ENCODE results near the gene CD101.

The CD101 gene

DNA sequence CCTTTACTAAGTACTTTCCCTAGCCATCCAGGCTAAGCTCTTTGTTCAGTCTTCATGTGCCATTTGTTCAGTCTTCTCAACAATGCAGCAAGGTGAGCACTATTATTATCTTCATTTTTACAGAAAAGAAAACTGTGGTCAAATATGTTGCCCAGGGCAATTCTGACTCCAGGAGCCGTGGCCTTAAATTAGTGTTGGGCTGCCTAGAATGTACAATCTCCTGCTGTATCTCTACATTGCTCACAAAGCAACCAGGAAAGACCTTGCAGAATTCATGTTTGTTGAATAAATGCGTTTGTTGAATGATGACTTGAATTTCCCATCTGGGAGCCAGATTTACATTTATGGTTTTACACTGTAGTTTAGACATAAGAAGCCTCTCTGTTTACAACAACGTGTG is 14.2 kb downstream of the CD101 start:
- no peak for DNase-seq (ENCODE audit: low spot score)

DNA sequence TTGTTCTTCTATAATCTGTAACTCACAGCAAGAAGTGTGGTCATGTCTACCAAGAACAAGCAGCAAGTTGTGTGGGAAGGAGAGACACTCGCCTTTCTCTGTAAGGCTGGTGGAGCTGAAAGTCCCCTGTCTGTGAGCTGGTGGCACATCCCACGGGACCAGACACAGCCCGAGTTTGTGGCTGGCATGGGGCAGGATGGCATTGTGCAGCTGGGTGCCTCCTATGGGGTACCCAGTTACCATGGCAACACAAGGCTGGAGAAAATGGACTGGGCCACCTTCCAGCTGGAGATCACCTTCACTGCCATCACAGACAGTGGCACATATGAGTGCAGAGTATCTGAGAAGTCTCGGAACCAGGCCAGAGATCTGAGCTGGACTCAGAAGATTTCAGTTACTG is 15.5 kb downstream of the CD101 start:
- DNase-seq (ENCODE audit: low spot score), result no peak

DNA sequence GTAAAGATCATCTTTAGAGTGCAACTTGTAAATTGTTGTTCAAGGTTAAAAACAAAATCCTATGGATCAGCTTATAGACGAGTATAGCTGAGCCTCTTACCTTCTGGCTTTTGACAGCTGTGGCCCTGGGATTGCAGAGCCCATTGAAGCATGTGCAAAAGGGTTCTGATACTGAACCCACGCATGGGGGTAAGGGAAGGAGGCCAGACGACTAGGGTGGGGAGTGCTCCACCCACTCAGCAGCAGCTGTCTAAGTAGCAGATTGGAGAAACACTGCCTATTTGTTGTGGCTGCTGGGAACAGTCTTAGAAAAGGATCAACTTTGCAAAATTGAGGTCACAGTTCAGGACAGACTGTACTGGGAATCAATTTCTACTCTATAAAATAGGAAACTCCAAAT is 16.1 kb downstream of the CD101 start:
- DNase-seq (ENCODE audit: low spot score), result no peak

DNA sequence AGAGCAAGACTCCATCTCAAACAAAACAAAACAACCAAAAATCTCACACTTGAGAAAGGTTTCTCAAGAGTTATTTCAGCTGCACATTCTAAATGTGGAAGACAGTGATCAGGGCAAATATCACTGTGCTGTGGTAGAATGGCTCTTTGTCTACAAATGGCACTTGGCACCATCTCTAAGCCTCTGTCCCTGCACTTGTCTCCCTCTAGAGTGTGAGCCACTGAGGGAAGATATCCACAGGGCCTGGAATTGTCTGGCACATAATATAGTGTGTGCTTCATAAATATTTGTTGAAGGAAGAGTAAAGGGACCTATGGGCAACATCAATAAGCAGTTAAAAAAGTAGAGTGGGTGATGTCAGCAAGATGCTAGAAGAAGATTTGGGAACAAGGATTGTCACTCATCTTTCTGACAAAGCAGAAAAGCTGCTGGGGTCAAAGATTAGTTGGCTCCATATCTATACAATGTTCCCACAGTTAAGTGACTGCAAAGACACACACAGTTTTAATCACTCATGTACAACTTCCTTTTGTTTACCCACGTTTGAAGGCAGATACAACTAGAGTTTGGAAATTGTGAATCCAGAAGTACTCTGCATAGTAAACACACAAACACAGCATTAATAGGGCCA is 19.1 kb downstream of the CD101 start:
- DNase-seq (ENCODE audit: low spot score), result no peak

DNA sequence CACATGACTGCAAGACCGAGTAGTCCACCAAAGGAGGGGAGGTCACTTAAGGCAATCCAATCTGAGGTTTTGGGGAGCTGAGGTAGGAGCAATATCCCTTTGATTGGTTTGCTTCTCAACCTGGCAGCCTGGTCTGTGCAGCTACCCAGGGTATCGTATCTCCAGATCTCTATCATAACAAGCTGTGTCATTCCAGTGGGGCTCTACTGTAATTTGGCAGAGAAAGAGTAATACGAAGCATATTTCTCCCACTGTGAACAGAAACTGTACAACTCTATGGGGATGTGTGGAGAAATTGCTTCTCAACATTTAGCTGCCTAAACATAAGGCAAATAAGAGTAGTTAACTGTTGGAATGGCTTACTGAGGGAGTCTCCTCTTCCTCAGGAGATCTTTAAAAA is 20.6 kb downstream of the CD101 start:
- DNase-seq (ENCODE audit: low spot score), result no peak

DNA sequence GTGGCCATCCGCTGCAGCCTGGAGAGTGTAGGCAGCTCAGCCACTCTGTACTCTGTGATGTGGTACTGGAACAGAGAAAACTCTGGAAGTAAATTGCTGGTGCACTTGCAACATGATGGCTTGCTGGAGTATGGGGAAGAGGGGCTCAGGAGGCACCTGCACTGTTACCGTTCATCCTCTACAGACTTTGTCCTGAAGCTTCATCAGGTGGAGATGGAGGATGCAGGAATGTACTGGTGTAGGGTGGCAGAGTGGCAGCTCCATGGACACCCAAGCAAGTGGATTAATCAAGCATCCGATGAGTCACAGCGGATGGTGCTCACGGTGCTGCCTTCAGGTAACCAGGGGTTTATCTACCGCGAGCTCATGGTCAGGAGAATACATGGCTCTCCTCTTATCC is 24.0 kb downstream of the CD101 start:
- DNase-seq (ENCODE audit: low spot score), result no peak

DNA sequence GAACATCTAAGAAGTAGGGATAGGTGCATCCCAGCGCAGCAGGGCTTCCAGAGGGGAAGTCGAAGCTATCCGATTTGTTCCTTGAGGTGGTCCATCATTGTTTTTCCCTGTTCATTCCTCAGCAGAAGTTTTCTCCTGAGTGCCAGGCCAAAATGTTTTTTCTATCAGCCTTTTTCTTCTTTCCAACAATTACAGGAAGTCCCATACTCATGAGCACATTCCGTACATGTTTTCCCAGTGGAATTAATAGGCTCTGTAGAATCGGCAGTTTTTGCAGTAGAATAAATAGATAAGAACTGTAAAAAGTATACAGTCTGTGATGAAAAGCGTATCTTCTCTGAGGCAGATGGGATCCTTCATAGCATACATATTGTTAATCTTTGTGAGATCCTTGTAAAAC is 24.8 kb downstream of the CD101 start:
- no peak for DNase-seq (ENCODE audit: low spot score)

DNA sequence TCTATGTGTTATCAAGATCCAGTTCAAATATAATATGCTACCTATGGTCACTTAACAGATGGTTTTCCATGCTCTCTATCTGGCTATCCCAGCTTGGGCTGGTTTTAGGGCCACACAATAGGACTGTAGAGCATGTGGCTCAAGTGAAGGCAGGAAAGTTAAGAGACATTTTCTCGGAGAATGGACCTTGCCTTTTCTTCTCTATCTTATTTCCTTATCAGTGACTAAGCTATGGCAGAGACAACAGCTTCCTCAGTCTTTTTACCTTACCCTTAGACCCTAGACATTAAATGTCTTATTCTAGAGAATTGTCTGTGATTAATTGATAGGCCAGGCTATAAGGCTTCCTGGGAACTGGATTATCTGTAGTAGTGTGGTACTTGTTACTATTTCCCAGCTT is 28.1 kb downstream of the CD101 start:
- DNase-seq (ENCODE audit: low spot score), result no peak

DNA sequence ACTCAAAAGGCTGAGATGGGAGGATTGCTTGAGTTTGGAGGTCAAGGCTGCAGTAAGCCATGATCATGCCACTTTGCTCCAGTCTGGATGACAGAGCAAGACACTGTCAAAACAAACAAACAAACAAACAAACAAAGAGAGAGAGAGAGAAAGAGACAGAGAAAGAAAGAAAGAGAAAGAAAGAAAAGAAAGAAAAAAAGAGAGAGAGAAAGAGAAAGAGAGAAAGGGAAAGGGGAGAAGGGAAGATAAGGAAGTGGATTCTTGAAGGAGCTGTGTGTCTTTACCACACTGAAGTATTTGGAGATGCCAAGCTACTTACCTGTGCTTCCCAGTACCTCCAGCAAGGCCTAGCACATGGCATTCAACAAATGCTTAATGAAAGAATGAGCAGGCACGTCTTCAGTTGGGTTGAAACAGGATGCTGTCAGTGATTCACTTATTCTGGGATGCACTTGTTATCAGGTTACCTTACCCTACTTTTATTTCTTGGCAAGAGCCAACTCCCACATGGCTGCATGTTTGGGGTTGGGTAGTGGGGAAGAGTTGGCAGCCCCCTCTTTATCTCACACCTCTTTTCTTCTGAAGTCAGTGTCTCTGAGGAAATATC is 28.8 kb downstream of the CD101 start:
- DNase-seq (ENCODE audit: low spot score), result no peak

DNA sequence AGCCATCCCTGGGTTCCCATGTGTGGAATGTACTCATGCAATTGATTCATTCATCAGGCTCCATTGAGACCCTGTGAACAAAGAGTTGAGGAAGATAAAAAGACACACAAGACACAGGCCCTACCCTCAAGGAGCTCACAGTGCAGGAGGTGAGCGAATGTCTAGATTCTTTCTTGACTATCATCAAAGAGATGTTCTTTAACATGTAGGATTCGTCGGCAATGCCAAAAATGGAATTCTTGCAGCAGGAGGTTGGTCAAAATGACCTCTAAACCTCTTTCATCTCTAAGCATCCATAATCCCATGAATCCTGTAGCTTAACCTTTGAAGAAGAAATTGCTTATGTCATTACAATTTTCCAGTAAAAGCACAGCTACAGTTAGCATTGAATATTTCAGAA is 30.7 kb downstream of the CD101 start:
- DNase-seq (ENCODE audit: low spot score), result no peak

DNA sequence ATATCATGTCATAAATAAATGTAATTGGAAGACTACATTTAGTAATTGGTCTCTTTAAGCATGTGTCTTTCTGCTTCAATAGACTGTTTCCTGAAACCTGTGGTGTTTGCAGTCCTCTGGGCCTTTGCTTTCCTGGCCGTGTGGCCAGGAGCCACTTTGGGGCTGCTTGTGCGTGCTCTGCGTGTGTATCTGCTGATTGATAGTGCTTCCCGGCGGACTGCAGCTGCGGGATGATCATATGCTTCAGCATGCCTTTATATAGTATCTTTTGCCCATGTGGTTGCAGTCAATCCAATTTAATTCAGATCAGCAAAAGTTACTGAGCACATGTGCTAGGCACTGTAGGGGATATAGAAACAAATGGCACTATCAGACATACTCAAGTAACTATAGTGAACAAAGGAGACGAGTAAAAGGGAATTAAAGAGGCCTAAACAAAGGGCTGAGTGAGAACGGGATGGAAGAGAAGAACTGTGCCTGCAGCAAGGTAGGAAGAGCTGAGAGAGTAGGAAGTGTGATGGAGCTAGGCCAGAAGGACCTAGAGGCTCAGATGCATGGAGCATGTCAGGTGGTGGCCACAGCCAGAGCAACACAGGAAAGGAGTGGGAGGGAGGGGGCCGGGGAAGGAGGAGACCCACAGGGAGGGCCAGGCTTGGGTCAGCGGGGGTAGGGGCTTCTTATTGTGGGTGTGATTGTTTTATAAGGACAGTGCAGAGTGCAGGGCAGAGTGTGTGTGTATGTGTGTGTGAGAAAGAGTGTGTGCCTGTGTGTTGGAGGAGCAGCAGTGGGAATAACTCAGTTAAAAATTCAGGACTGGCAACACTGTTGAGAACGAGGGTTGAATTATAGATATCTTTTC is 31.4 kb downstream of the CD101 start:
- DNase-seq (ENCODE audit: low spot score), result no peak

DNA sequence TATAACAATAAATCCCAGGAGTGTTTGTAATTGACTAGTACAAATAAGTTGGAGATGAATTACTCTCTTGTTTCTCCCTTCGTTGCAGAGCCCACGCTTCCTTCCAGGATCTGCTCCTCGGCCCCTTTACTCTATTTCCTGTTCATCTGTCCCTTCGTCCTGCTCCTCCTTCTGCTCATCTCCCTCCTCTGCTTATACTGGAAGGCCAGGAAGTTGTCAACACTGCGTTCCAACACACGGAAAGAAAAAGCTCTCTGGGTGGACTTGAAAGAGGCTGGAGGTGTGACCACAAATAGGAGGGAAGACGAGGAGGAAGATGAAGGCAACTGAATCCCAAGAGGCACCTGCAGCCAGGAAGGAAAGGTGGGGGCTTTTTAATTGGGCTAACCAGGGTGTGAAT is 32.2 kb downstream of the CD101 start:
- no peak for DNase-seq (ENCODE audit: low spot score)

DNA sequence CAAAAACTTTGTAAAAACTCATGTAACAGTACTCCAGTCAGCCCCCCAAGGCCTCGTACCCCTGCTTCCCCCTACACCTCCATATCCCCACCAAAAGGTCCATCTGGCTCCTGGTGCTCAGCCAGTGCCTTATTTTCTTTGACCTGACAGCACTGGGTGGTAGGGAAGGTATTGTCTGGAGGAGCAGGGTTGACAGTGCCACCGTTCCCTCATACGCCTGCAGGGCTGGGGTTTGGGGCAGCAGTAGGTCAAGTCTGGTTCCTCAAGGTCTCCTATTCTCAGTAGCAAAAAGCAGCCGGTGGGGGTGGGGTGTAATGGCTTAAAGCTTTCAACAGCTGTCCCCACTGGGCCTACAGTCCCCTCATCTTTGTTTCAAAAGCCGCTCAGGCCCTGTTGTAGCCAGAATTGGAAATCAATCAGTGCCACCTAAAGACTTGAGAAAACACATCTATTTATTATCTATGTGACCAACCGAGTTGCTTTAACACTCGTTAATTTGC is 33.3 kb downstream of the CD101 start:
- DNase-seq (ENCODE audit: low spot score), result no peak

DNA sequence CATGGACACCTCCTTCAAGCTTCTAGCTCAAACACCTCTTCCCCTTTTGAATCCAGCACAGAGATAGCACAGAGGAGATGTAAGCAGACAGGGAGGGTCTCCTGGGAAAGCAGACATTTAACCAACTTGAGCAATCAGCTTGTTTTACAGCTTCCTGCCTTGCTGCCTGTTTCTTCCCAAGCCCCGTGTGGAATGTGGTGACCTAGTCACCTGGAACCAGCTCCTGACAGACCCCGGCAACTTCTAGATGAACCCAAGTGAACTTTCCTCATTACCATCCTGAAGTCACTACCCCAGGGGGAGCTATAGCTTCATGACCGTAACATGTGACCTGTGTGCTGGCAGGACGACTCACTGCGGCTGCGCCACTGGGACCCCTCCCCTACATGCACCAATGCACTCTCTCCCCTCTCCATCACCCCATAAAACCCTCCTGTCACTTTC is 34.5 kb downstream of the CD101 start:
- no peak for DNase-seq (ENCODE audit: low spot score)

DNA sequence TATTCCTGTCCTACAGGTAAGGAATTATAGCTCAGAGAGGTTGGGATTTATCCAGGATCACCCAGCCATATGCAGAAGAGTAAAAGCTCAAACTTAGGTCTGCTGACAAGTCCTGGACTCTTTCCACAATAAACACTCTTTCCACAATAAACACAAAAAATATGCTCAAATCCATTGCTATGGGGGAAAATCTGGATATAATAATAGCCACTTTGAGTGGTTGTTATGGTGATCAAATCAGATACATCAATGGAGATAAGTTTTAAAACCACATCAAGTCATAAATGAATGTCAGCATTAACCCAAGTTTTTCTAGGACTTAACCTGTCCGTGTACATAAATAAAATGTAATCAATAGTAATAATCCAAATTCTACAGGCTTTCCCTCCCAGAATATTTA is 36.2 kb downstream of the CD101 start:
- no peak for DNase-seq (ENCODE audit: low spot score)

DNA sequence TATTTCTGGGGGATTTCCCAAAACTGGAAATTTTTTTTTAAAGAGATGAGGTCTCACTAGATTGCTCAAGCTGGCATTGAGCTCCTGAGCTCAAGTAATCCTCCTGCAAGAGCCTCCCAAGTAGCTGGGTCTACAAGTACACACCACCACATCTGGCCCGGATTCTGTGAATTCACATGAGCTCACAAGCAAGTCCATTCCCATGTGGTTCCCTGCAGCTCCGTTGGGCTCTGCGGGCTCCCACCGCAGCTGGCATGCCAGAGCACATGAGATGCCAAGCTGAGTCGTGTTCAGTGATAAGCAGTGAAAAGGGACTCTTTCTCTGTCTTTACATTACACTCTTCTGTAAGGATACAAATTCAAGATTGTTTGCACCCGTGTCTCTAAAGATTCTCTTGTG is 36.7 kb downstream of the CD101 start:
- DNase-seq (ENCODE audit: low spot score), result no peak

DNA sequence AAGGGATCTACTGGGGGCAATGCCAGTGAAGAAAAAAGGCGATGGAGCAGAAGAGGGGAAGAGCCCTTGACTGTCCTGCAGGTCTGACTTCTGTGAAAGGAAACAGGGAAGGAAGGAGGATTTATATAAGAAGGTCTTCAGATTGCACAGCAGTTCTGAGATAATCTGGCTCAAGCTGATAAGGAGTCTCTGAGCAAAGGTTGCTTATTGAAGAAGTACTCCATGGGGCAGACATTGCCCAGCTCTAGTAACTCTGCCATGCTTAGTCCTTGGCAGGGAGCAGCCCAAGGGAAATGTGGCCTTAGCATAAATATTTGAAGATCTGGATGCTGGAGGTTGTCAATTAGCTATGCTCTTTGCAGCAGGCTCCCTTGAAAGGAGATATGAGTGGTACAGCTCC is 42.7 kb downstream of the CD101 start:
- DNase-seq (ENCODE audit: low spot score), result no peak

DNA sequence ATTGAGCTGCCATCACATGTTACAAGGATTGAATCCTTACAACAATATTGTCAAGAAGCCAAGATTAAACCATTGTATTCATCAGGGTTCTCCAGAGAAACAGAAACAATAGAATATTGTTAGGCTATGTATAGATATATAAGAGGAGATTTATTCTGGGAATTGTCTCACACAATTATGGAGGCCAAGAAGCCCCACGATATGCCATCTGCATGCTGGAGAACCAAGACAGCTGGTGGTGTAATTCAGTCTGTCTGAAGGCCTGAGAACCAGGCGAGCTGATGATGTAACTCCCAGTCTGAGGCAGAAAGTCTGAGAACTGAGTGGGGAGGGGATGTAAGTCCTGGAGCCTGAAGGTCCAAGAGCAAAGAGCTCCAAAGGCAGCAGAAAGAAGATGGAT is 44.1 kb downstream of the CD101 start:
- no peak for DNase-seq (ENCODE audit: low spot score)

DNA sequence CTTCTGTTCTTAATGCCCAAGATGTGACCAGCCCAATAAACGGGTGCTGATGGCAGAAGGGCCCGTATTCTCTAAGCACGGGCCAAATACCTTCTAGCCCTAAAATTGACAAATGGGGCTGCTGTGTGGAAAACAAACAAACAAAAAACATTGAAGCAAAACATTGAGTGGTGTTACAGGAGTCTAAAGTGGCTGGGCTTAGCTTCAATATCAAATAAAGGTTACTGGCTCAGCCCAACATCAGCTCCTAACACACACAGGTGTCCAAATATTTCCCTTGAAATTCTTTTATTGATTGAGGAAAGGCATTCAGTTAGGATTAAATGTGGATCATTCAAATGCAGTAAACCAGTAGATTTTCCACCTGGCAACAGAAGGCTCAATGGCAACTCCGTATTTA is 45.2 kb downstream of the CD101 start:
- DNase-seq (ENCODE audit: low spot score), result no peak

DNA sequence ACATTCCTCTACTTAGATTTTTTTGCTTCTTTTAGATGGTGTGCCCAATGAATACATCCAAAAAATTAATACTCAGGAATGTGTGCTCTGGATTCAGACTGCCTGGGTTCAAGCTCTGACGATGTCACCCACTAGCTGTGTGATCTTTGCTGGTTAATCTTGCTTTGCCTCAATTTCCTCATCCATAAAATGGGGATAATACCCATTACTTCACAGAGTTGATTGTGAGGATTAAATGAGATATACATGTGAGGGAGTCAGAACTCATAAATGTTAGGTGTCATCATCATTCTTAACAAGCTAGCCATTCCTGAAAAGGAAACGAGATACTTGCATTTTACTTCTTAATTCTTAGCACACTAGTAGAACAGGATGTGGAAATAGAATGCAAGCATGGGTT is 45.7 kb downstream of the CD101 start:
- no peak for DNase-seq (ENCODE audit: low spot score)

DNA sequence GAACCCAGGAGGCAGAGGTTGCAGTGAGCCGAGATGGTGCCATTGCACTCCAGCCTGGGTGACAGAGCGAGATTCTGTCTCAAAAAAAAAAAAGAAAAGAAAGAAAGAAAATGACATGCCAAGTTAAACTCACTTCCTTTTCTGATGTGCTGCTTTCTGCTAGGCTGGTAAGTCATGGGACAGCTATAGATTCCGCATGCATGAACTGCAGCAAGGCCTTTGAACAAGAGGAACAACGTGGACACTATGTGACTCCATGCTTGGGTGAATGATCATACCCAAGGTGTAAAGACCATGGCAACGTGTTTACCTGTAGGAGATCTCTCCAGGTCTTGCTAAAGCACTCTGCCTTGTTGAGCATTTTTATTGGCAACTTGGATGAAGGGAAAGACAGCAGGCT is 48.3 kb downstream of the CD101 start:
- no peak for DNase-seq (ENCODE audit: low spot score)

DNA sequence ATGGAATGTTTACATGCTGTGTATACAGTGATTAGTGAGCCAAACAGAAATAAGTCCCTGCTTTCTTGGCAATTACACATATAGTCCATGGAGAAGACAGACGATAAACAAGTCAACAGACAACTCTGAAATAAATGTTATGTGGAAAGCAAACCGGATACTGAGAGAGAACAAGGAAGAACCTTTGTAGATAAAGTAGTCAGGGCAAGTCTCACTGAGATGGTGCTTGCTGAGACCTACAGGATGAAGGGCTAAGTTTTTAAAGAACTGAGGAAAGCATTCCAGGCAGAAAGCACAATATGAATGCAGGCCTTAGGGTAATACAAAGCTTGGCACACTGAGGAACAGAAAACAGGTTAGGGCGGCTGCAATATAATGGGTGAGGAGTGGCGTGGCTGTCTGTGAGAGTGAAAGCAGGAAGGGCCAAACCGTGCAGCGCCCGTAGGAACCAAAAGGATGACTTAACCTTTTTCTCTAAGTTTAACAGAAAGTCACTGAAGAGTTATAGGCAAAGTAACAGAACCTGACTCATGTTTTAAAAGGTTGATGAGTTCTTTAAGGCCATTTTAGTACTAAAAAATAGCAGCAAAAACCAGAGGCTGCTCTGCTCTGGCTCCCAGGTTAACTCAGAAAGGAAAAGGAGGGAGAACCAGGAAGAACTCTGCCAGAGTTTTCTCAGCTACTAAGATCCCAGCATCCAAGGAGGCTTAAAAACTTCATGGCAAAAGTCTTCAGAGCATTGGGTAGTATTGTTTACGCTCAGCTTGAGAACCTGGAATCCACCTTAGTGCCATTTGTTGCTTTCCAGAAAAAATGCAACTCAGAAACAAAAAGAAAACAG is 49.9 kb downstream of the CD101 start:
- DNase-seq (ENCODE audit: low spot score), result peak; percentile 26
